Esophagus muscularis mucosa (tissue), 3 donors: ENCODE results near the gene OR1S2.

Experiments
- POLR2AphosphoS5 ChIP-seq, 2 donors: sonication (generic); formaldehyde crosslinking; IDR thresholded peaks; one replicate each; pipeline ENCODE4 v1.6.1; 2017; ENCODE audit warnings: antibody characterized with exemption in 2 of 2
- TF ChIP-seq, protein P1 (sequence below), 3 experiments: fragments of 200-600 bp in 2 of 3; fragments of 450-650 bp in 1 of 3; sonication (generic) in 2 of 3; IDR thresholded peaks; one replicate each; pipeline ENCODE4 v1.5.1; 2017 to 2019; ENCODE audit warnings: antibody characterized with exemption in 3 of 3, mild to moderate bottlenecking in 2 of 3, moderate library complexity in 1 of 3

DNA sequence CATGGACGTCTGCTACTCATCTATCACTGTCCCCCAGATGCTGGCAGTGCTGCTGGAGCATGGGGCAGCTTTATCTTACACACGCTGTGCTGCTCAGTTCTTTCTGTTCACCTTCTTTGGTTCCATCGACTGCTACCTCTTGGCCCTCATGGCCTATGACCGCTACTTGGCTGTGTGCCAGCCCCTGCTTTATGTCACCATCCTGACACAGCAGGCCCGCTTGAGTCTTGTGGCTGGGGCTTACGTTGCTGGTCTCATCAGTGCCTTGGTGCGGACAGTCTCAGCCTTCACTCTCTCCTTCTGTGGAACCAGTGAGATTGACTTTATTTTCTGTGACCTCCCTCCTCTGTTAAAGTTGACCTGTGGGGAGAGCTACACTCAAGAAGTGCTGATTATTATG is 24.3 kb downstream of the OR1S2 start:
- TF ChIP-seq POLR2AphosphoS5 (IDR thresholded peaks at IDR 0.05) = no peak
- TF ChIP-seq, protein P1, sequence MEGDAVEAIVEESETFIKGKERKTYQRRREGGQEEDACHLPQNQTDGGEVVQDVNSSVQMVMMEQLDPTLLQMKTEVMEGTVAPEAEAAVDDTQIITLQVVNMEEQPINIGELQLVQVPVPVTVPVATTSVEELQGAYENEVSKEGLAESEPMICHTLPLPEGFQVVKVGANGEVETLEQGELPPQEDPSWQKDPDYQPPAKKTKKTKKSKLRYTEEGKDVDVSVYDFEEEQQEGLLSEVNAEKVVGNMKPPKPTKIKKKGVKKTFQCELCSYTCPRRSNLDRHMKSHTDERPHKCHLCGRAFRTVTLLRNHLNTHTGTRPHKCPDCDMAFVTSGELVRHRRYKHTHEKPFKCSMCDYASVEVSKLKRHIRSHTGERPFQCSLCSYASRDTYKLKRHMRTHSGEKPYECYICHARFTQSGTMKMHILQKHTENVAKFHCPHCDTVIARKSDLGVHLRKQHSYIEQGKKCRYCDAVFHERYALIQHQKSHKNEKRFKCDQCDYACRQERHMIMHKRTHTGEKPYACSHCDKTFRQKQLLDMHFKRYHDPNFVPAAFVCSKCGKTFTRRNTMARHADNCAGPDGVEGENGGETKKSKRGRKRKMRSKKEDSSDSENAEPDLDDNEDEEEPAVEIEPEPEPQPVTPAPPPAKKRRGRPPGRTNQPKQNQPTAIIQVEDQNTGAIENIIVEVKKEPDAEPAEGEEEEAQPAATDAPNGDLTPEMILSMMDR (IDR thresholded peaks at IDR 0.05) = no peak
